ENCODE measurements around the gene SERINC5. TPM values are rescaled to one million over a fixed set of nuclear protein-coding genes. Genes with fewer than 3 reads are reported as not detected.

The SERINC5 gene
- total and polyA plus RNA-seq, 2 of the 4 experiments (the other 2 are of a cell fraction) = 5.0 to 8.1 TPM

- Histone ChIP-seq H4K8ac (ENCODE audit: low read depth in 2 of 2, low read length in 2 of 2) (no peak overlapping the region), H4K20me1 (ENCODE audit: insufficient read depth, low read length) (no peaks in the 10 kb centered on the region), H2BK20ac (ENCODE audit: low read depth, low read length) (no peak overlapping the region), H2BK120ac (ENCODE audit: low read depth, low read length) (no peak overlapping the region), H3K14ac (replicated peaks; ENCODE audit: low read depth, low read length) (no peak overlapping the region), H3K9me3 (ENCODE audit: control insufficient read depth, insufficient read depth, low read length) (no peaks in the 10 kb centered on the region), H3K4me2 (ENCODE audit: low read depth, low read length) (no peak overlapping the region), H3K4me3 (ENCODE audit: insufficient read depth, low read depth, low read length) (no peak overlapping the region), H3K9me1 (ENCODE audit: insufficient read depth, low read length) (no peaks in the 10 kb centered on the region), H2BK5ac (ENCODE audit: low read depth, low read length, poor library complexity, severe bottlenecking) (no peak overlapping the region), H4K91ac (ENCODE audit: insufficient read depth, low read depth, low read length) (no peak overlapping the region), H4K5ac (ENCODE audit: low read depth, low read length) (no peak overlapping the region), H2BK15ac (ENCODE audit: low read depth, low read length) (no peak overlapping the region), H3K36me3 (ENCODE audit: control insufficient read depth, insufficient read depth, low read length) (no peaks in the 10 kb centered on the region), H2AK5ac (ENCODE audit: low read depth, low read length) (no peak overlapping the region), H3K56ac (ENCODE audit: extremely low read depth, insufficient read depth, low read length) (no peak overlapping the region), H3K27ac (ENCODE audit: insufficient read depth, low read length) (no peak overlapping the region), H3K18ac (ENCODE audit: low read depth, low read length) (no peak overlapping the region), H2AFZ (replicated peaks; ENCODE audit: low read length, poor library complexity) (no peak overlapping the region), H3K79me1 (ENCODE audit: low read depth in 1 of 2, low read length in 2 of 2) (no peaks in the 10 kb centered on the region), H3K9ac (ENCODE audit: low read depth, low read length) (no peak overlapping the region), H2AK9ac (replicated peaks; ENCODE audit: low read depth, low read length, poor library complexity) (no peak overlapping the region), H3K27me3 (ENCODE audit: control insufficient read depth, insufficient read depth, low read length) (peaks cover 4% of the 10 kb centered on the region; the same call in 1 of the 2 replicates), H3K23ac (ENCODE audit: low read depth, low read length) (no peak overlapping the region), H3K4me1 (ENCODE audit: control insufficient read depth, insufficient read depth, low read length) (peaks cover 2% of the 10 kb centered on the region; the same call in 1 of the 2 replicates), H3K4ac (ENCODE audit: low read depth, low read length) (no peak overlapping the region)
- dilution Hi-C loops (cut with HindIII; ENCODE audit: low sequenced_read_pairs, unreplicated experiment) = no loop called here
- DNase-seq (no peak), ATAC-seq (ENCODE audit: low read depth) (no peak)
- CTCF ChIA-PET = interaction anchor here (1.0 kb wide), 1 partner anchor 15 kb away, joined by 3 read pairs; no protein-coding TSS in a partner anchor
- WGBS, 2 experiments (ENCODE audit: extremely low coverage in 2 of 2, insufficient read length in 1 of 2) = 86% methylated on average over 3 of the region's 4 CpGs; no CpG with 5 or more reads in 1 of the 2 experiments
- no TSS peak for BruUV-seq (replicated peaks)
- intact Hi-C loops (cut with micrococcal nuclease) = no loop called here
- TF ChIP-seq CTCF (conservative IDR thresholded peaks at IDR 0.05; ENCODE audit: low read depth, low read length) (no peak), MAFK (IDR thresholded peaks at IDR 0.05; ENCODE audit: low read depth, low read length) (no peak), POLR2A (IDR thresholded peaks at IDR 0.05; ENCODE audit: low read depth, low read length) (no peak), RCOR1 (IDR thresholded peaks at IDR 0.05; ENCODE audit: insufficient replicate concordance, low read length) (no peak), CEBPB (IDR thresholded peaks at IDR 0.05; ENCODE audit: low read depth, low read length) (no peak), BHLHE40 (IDR thresholded peaks at IDR 0.05; ENCODE audit: low read depth, low read length) (no peak), RFX5 (IDR thresholded peaks at IDR 0.05; ENCODE audit: low read depth, low read length) (no peak), FOS (IDR thresholded peaks at IDR 0.05; ENCODE audit: low read depth, low read length) (no peak), RAD21 (IDR thresholded peaks at IDR 0.05; ENCODE audit: low read length) (no peak), USF2 (IDR thresholded peaks at IDR 0.05; ENCODE audit: low read depth, low read length) (no peak), NFE2L2 (IDR thresholded peaks at IDR 0.05; ENCODE audit: low read depth, low read length) (no peak), CHD1 (IDR thresholded peaks at IDR 0.05; ENCODE audit: low read depth, low read length) (no peak)
- POLR2A ChIA-PET (ENCODE audit: unreplicated experiment) = no interaction called here
- in situ Hi-C loops (cut with MboI; ENCODE audit: low sequenced_read_pairs) = no loop called here
Measured at GRCh38 chr5:80068775-80069174, 187.1 kb downstream of the SERINC5 start.
